NCI-H774 (cell line): ENCODE results near the gene PPP5C.
"Not testable (repeated sequence)": the region's sequence is repeated elsewhere in the genome, so short reads cannot be mapped to it uniquely, and the experiment has no call there.

Experiments used
- DNase-seq: peaks from one replicate; lab custom pipeline; 2025; lab: John Stamatoyannopoulos, UW

Gene PPP5C

GRCh38 chr19:46409191-46409590 lies 62.3 kb downstream of the PPP5C start:
- no peak for DNase-seq

DNA sequence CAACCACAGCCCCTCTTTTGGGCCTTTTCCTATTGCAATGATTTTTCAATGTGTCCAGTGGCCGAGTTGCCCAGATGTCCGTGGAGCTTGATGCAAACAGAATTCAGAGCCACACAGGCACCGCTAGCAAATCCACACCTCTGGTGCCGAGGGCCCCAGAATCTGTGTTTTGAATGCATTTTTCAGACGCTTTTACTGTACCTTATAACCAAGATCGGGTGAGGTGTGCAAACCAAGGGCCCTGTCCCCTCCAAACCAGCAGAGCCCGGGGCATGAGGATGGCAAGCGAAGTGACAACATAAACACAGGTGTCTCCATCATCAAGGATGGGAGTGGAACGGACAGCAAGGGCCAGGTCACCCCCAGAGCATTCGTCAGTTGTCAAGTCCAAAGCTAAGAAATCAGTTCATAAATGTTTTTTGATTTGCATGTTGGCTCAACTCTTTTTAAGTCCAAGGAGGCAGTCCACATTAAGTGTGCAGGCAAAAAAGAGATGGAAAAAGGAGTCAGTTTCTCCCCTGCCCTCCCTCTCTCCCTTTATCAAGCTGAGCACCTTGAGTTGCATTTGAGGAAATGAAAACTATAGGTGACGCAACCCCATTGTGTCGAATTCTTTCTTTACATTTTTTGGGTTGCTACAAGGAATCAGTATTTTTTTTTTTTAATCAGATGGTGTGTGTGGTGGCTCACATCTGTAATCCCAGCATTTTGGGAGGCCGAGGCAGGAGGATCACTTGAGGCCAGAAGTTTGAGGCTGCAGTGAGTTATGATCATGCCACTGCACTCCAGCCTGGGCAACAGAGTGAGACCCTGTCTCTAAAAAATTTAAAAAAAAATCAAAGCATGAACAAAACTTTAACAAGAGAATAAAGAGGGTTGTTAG lies 63.6 kb downstream of the PPP5C start:
- no peak for DNase-seq

DNA sequence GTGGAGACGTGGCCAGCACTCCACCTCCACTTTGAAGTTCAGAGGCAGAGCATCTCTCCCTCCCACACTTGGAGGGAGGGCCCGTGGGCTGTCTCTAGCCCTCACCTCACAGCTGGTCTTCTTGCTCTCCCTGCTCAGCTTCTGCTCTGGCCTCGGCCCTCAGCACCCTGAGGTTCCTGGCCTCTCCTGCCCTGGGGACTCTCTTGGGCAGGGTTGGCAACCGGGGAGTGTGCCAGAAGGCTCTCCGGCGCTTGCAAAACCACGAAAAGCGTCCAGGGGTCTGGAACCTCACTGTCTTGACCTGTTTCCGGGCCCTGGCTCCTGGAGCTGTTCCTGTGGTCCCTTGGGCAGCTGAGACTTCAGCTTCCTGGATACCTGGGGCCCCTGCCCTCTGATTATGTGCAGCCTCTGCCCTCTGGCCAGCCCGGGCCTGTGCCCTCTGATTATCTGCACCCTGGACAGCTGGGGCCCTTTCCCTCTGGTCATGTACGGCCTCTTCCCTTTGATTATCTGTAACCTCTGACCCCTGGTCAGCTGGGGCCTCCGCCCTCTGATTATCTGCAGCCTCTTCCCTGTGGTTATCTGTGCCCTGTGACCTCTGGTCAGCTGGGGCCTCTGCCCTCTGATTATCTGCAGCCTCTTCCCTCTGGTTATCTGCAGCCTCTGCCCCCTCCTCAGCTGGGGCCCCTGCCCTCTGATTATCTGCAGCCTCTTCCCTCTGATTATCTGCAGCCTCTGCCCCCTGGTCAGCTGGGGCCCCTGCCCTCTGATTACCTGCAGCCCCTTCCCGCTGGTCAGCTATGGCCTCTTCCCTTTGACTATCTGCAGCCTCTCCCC lies 64.4 kb downstream of the PPP5C start:
- DNase-seq, result no peak

- DNase-seq, result no peak
Observed at GRCh38 chr19:46411925-46412649, 65.2 kb downstream of the PPP5C start.

DNA sequence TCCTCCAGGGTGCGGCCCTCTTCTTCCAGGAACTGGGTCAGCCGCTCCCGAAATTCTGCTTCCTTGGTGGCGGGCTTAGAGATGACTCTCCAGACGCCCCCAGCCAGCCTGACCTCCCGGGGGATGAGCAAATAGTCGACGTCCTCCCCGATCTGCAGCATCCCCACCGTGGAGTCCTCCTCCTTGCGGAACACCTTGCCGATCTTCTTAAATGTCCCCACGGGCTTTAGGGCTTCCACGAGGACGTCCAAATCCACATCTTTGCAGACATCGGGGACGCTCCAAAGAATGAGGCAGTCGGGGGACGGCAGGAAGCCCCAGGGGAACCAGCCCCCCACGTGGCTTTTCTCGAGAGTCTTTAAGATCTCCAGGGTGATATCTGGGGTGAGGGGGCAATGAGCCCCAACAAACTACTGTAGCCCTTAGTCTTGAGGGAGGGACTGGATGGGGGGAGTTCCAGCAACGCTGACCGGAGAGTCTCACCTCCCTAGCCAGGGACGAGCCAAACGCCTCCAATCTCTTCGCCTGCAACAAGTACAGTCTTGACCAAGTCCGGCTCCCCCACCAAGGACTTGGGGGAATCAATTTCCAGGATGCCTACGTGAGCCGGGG lies 65.9 kb downstream of the PPP5C start:
- no peak for DNase-seq

GRCh38 chr19:46413262-46414031 lies 66.6 kb downstream of the PPP5C start, which contains the start of gene CCDC8:
Gene CCDC8, minus strand, starts transcription at chr19:46413564. Its CDS starts 754 bp downstream, at chr19:46412810.
- DNase-seq, result no peak

DNA sequence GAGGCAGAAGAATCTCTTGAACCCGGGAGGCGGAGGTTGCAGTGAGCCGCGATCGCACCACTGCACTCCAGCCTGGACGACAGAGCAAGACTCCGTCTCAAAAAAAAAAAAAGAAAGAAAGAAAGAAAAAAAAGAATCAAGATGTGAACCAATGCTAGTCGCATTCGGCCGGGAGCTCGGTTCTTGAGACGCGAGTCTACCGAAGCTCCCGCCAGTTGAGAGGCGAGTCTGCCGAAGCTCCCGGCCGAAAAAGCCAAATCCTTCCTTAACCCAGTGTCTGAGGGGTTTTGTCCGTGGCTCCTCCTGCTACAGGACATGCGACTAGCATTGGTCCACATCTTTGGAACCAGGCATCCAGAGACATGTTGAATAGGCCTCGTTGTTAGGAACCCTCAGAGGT lies 68.0 kb downstream of the PPP5C start:
- DNase-seq, result not testable (repeated sequence)

- peak; percentile 68 for DNase-seq
Observed at GRCh38 chr19:46415804-46416709, 69.2 kb downstream of the PPP5C start.

DNA sequence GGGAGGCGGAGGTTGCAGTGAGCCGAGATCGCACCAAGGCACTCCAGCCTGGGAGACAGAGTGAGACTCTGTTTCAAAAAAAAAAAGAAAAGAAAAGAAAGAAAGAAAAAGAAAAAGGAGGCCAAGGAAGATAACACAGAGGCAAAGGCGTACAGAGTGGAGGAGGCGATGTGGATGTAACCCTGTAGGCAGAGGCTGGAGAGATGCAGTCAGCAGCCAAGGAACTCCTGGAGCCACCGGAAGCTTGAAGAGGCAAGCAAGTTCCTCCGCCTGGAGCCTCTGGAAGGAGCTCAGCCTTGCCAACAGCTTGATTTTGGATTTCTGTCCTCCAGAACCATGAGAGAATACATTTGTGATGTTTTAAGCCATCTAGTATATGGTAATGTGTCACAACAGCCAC lies 73.2 kb downstream of the PPP5C start:
- no peak for DNase-seq

- DNase-seq, result no peak
Observed at GRCh38 chr19:46422344-46422743, 75.5 kb downstream of the PPP5C start.

GRCh38 chr19:46423188-46423587 lies 76.3 kb downstream of the PPP5C start:
- DNase-seq, result no peak

GRCh38 chr19:46426035-46426505 lies 79.2 kb downstream of the PPP5C start:
- no peak for DNase-seq

DNA sequence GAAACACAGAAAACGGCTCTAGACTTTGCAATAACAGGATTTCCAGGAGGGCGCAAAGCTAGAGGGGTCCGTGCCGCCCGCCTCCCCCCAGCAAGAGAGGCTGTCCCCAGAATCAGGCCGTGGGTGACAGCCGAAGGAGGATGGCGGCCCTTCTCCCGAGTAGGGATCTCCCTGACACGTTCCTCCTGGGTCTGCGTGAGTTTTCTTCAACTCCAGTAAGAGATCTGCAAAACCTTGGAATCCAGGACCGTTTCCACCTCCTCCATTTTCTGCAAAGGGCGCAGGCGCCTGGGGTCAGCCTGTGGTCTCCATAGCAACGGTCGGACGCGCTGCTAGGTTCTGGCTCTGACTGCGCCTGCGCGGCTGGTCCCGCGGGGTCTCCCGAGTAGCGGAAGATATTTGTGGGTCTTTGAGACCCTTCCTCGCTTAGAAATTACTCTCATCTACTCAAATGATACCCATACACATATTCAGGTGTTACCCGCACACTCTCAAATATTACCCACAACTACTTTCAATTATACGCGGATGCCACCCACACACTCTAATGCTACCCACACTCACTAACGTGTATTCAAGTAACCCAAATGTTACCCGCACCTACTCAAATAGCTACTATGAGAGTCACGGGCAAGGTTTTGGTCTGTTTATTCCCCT lies 79.7 kb downstream of the PPP5C start:
- peak; percentile 30 for DNase-seq

DNA sequence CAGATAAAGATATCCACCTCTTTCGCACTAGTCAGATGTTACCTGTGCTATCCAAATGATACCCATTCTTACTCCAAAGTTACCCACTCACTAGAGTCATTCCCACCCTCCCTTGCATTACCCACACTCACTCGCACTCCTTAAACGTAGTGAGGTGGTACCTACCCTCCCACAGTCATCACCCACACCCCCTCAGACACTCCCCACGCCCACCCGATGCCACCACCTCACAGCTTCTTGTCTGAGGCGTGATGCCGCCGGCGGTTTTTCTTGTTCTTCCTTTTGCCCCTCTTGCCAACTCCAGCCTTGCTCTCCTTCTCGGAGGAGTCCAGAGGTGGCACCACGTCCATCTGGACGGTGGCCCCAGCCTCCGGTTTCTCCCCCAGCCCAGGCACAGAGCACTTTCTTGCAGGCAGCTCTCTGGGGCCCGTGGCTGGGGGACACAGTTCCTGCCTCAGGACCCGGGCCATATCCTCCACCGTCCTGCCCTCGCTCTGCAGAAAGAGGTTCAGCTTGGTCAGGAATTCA lies 80.7 kb downstream of the PPP5C start:
- no peak for DNase-seq

GRCh38 chr19:46428239-46429135 lies 81.6 kb downstream of the PPP5C start, which contains the start of gene PNMA8C:
Gene PNMA8C, minus strand, starts transcription at chr19:46428936. Its CDS starts 577 bp downstream, at chr19:46428359.
- DNase-seq, result no peak

DNA sequence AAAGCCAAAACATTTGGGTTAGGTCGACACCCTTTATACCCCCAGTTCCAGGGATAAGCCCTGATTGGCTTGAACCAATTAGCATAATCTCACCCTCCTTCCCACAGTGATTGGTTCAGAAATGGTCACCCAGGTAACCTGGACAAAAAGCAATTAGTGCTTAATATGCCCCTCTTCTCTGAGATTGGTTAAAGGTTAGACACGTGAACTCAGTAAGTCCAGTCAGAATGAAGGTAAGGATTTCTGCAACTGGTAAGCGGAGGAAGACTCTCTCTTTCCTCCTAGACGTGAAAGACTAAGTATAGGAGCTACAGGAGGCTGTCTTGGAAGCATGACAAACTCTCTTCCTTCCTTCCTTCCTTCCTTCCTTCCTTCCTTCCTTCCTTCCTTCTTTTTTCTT lies 83.1 kb downstream of the PPP5C start:
- no peak for DNase-seq

- DNase-seq, result no peak
Observed at GRCh38 chr19:46431824-46432223, 84.9 kb downstream of the PPP5C start.

DNA sequence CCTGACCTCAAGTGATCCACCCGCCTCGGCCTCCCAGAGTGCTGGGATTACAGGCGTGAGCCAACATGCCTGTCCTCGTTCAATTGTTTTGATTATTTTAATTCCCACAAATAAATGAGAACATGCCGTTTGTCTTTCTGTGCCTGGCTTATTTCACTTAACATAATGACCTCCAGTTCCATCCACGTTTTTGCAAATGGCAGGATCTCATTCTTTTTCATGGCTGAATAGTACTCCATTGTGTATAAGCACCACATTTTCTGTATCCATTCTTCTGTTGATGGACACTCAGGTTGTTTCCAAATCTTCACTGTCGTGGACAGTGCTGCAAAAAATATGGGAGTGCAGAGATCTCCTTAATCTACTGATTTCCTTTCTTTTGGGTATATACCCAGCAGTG lies 86.6 kb downstream of the PPP5C start:
- DNase-seq, result not testable (repeated sequence)
